DMS 273 (cell line): ENCODE results near the gene IDE.
A peak's percentile ranks its signal among the peaks of the same experiment; 100 is the strongest.
"Not testable (repeated sequence)": the region's sequence is repeated elsewhere in the genome, so short reads cannot be mapped to it uniquely, and the experiment has no call there.

ENCODE experiments used
- DNase-seq: peaks from one replicate; lab custom pipeline; 2025; ENCODE audit not compliant: unreplicated experiment; lab: John Stamatoyannopoulos, UW

Gene IDE

DNA sequence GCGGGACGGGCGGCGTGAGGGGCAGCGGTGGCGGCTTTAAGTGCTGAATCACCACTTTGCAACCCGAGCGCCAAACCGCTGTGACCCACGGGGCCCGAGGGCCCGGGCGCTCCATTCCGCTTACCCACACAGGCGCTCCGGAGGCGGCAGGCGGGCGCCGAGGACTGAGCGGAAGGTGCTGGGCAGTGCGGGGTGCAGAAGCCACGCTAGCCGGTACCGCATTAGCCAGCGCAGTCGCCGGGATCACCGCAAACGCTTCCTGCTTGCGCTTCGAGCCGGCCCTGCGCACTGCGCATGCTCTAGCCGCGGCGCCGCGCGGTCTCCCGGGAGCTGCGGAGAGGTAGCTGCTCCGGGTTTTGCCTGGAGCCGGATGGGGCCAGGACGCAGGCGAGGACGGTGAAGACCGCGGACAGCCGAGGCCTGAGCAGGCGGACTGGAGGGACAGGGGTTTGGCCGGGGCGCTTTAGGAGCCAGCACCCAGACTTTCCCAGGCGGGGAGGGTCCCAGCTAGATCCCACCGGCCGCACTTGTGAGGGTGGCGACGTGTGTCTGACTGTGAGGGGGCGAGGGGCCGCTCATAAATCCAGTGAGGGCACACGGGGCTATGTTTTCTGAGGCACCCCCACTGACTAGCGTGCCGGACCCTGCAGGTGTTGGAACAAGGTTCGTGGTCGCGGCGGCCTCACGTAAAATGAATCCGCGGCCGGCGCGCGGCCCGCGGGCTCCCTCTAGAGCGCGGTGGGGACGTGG lies at the start of gene IDE:
TSS of gene IDE (minus strand) at position 296 of the 750 bp plus-strand sequence. CDS start at position 222, 74 bp downstream.
- peak; percentile 90 for DNase-seq

DNA sequence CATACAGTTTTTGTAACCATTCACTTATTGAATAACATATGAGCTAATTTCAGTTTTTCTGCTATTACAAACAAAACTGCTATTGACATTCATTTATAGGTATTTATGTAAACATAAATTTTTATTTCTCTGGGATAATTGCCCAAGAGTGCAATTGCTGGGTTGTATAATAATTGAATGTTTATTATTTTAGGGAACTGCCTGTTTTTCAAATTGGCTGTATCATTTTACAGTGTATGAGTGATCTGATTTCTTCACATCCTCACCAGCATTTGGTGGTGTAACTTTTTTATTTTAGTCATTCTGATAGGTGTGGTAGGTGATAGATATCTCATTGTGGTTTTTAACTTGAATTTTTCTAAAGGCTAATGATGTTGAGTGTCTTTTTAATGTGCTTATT lies 45.5 kb upstream of the IDE start:
- no peak for DNase-seq

DNA sequence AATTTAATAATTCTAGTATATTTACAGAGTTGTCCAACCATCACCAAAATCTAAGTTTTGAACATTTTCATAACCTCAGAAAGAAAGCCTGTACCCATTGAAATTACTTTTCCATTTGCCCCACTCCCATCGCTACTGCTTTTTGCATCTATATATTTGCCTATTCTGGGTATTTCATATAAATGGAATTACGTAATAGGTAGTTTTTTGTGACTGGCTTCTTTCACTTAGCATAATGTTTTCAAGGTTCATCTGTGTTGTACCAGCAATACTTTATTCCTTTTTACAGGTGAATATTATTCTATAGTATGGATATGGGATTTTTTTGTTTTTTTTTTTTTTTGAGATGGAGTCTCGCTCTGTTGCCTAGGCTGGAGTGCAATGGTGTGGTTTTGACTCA lies 41.6 kb upstream of the IDE start:
- no peak for DNase-seq

DNA sequence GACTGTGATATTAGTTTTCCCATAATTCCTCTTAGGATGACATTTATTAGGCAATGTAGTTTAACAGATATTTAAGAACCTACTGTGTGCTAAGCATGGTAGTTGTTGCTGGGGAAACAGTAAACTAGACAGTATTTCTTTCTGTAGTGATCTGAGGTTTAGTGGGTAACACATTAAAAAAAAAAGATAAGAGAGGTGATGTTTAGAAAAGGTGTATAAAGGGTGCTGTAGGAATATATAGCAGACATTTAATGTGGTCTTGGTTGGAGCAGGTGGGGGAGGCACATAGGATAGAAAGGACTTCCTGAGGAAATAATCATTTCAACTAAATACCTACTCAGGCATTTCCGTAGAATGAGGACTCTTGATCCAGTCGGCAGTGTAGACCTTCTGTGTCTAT lies 30.9 kb upstream of the IDE start:
- DNase-seq, result no peak

DNA sequence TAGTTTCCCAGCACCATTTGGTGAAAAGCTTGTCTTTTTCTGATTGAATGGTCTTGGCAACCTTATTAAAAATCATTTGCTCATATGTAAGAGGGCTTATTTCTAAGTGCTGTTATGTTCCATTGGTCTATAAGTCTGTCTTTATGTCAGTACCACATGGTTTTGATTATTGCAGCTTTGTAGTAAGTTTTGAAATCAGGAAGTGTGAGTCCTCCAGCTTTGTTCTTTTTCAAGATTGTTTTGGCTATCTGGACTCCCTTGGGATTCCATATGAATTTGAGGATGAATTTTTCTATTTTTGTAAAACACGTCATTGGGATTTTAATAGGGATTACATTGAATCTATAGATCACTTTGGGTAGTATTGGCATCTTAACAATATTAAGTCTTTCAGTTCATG lies 24.4 kb upstream of the IDE start:
- no peak for DNase-seq

DNA sequence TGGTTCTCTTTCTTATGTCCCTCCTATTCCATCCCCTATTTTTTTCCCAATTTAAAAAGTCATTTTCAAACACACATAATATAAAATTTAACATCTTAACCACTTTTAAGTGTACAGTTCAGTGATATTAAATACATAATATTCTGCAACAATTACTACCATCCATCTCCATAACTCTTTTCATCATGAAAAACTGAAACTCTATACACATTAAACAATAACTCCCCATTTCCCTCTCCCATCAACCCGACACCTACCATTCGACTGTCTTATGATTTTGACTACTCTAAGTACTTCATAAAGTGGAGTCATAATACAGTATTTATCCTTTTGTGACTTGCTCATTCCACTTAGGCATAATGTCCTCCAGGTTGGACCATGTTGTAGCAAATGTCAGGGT lies 21.6 kb upstream of the IDE start:
- DNase-seq, result no peak

DNA sequence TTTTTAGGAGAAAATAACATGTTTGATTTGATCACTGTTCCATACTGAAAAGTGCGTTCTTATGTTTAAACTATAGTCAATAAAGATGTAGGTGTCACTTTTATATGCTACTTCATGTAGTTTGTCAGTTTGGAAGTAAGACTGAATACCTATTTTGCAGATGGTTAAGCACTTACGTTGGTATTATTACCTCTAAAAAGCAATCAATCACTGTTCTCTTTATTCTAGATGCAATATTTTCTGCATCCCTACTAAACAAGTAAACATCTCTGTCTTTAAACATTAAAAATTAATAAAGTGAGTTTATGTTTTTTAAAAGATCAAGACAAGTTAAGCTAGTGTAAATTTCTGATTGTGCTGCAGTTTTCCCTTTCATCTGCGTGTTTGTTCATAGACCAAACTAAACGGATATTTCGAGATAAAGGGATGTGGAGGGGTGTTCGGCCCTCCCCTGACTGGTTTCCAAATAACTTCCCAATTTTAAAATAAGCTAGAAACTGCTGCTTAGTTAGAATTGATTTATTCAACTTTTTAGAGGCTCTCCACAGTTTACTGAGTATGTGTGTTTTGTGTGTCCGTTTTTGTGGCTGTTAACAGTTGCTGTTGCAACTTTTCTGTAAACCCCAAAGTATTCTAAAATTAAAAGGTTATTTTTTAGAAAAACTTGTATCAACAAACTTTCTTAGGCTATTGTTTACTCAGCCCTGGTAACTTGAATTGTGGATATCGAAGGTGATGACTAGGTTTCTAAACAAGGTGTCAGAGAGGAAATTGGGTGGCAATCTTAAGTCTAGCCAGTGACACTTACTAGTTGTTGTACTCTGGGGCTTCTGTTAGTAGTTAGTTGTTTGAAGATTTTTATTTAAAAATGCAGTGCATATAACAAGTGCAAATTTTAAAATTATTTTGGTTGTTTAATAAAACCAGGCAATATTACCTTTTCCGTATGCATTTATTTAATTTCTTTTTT lies 20.0 kb upstream of the IDE start:
- DNase-seq, result peak; percentile 13

DNA sequence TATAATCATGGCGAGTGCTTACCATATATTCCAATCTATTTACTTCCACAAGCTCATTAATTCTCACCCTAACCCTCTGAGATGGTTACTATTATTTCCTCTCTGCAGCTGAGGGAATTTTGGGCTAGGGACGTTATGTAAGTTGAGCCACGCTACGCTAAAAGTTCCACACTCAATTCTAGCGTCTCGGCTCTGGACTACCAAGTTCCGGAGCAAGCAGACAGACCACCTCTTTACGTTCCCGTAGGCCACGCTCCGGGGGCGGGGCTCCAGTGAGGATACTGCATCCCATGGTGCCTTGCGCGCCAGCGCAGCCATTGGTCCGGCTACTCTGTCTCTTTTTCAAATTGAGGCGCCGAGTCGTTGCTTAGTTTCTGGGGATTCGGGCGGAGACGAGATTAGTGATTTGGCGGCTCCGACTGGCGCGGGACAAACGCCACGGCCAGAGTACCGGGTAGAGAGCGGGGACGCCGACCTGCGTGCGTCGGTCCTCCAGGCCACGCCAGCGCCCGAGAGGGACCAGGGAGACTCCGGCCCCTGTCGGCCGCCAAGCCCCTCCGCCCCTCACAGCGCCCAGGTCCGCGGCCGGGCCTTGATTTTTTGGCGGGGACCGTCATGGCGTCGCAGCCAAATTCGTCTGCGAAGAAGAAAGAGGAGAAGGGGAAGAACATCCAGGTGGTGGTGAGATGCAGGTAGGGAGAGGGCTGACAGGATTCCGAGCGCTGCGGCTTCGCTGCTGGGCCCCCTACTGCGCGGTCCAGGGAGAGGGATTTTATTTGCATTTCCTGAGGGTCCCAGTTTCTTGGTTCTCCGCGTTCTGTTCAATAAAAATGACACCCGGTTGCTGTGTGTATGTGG lies 19.1 kb upstream of the IDE start, which contains the start of gene KIF11:
TSS of gene KIF11 (plus strand) at position 370 of the 858 bp plus-strand sequence. CDS start at position 616, 246 bp downstream.
- DNase-seq, result peak; percentile 98

DNA sequence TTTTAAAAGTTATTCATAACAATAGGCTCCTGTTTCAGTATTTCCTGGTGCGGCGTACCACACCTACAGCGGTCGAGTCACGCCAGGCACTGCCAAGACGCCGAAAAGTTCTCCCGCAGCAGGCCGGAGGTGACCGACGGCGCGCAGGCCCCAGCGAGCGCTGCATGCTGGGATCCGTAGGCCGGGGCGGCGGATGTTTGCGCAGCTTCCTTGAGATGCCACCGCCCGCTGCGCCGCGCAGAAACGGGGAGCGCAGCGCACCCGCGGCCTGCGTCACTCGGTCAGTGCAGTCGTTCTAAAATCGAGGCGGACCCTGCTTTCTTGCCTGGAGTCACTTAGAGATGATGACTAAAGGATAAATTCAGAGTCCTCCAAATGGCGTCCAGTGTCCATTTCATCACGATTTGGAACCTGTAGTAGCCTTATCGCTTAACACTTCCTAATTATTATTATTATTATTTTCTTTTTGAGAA lies 17.7 kb upstream of the IDE start:
- peak; percentile 91 for DNase-seq

DNA sequence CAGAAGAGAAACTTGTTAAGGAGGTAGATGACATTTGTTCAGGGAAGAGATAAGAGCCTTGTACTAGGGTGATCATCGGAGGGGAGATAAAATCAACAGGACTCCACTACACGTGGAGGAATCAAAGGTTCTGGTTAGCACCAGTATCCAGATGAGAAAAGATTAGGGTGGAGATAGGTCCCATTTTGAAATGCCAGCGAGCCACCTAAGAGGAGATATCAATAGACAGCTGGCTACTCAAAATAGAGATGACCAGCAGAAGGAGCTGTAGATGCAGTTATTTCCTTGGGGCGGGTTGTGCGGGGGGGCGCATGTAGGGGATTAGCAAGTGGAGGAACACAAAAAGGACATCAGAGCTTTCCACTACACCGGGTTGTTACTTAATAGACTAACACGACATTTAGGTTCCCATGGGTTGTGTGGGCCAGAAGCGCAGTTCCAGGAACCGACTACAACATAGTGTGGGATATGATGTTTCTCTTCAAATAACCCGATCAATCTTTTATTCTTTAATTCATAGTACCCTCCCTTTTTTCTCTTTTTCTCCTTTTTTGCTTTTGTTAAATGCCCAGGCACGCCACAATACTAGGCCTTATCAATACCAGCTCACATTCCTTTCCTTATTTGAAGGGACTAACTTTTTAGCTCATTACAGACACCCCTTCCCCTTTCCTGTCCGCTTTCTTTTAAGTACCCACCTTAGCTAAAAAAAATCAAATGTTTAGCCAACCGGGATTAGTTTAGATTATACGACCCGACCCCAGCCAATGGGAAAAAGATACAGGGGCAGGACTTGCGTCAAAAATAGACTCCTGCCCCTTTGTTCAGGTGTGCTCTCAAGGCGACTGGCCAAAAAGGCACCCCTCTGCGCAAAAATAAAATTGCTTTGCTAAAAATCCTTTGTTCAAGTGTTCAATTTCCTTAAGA lies 17.0 kb upstream of the IDE start:
- peak; percentile 58 for DNase-seq

DNA sequence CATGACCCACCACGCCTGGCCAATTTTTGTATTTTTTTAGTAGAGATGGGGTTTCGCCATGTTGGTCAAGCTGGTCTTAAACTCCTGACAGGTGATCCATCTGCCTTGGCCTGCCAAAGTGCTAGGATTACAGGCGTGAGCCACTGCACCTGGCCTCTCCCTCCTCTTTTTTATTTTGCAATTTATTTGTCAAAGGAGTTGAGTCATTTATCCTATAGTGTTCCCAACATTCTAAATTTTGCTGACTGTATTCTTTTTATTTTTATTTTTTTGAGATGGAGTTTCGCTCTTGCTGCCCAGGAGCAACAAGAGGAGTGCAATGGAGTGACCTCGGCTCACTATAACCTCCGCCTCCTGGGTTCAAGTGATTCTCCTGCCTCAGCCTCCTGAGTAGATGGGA lies 8.5 kb upstream of the IDE start:
- not testable (repeated sequence) for DNase-seq

DNA sequence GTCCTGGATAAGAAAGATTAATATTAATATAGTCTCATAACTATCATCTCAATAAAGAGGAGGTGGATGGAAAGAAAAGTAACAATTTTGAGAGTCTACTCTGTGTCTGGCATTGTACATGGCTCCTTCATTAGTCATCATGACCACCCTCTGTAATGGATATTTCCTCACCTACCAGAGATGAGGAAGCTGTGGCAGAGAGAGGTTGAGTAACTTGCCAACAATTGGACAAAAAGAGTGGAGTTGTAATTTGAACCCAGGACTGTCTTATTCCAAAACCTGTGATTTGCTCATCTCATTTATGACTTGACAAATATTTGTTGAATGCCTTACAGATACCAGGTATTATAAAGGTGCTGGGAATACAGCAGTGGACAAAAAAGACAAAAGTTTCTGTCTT lies 2.1 kb upstream of the IDE start:
- DNase-seq, result no peak

DNA sequence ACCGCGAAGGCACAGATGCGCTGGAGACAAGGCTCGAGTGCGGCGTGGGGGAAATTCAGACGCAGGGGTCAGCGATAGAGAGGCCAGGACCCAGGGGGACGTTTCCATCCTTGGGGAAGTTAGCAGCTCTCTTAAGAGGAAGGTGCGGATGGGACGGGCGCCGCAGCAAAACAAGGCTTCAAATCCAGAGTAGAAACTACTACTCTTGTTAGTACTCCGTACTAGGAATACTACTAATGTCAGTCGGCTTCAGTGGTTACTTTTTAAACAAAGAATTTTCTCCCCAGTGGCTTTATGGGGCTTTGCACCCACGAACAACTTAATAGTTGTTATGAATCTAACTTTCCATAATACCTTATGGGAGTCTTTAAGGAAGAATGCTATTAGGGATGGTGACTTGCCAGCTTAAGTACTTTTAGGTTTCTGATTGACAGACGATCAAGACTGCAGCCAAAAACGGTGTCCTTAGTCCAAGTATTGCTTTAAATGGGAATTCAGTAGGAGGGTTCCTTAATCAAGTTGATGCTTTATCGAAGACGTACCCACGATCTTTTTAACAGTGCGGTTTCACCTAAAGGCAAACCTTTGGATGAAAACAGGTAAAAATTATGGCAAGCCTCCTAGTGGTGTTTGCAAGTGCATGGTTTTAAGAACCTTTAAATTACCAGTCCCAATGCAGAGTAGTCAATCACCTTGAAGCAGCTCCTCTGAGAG lies 812 bp upstream of the IDE start:
- peak; percentile 45 for DNase-seq

DNA sequence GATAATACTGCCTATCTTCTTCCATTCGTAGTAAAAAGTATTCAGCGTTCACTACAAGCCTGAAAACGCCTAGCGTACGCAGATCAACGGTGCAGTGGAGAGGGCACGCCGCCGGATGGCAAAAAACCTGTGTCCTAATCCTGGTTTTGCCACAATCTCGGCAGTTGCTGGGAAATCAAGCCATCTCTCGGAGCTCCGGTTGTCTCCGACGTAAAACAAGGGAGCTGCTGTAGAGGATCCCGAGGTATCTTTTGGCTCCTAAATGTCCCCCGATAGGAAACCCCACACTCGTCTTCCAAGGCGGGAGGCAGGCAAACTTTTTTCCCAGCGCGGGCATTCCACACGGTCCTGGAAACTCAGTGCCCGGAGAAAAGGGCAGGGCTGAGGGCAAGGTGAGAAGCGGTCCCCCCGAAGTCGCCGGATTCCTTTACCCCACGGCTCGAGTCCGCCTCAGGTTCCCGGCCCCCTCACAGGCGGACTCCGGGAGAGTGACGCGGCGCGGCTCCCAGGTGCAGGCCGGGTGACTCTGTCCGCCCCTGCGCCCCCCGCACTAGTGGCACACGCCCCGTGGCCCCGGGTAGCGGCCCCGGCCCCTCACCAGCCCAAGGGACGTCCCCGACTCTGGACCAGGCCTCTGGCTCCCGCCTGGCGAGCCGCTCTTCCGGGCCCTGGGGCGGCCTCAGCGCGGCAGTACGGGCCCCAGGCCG lies 649 bp downstream of the IDE start:
- peak; percentile 65 for DNase-seq

DNA sequence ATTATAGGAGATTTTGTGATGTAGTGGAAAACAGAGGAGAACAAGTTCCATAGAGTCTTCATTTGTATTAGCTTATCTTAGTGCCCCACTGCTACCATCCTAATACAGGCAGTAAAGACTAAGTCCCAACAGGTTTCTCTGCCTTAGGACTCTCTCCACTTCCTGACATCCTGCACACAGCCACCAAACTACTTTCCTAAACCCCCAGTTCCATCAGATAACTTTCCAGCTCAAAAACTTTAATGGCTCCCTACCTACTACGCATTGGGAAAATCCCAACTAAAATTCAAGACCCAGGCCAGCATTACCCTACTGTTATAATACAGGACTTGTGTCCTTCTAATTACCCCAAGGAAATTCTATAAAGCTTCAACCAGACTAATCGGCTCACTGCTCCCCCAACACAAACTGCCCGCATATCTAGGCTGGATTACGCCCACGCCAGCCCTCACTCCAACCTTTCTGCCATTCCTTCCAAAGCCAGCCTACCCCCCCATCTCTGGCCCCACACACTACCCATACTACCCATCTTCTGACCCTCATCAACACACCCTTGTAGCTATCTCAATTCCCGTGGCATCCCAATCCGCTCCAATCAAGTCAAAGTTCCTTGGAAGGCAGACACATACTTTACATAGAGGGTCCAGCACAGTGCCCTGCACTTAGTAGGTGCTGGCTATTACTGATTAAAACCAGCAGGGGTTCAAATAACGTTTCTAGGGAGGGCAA lies 1.4 kb downstream of the IDE start:
- peak; percentile 39 for DNase-seq

DNA sequence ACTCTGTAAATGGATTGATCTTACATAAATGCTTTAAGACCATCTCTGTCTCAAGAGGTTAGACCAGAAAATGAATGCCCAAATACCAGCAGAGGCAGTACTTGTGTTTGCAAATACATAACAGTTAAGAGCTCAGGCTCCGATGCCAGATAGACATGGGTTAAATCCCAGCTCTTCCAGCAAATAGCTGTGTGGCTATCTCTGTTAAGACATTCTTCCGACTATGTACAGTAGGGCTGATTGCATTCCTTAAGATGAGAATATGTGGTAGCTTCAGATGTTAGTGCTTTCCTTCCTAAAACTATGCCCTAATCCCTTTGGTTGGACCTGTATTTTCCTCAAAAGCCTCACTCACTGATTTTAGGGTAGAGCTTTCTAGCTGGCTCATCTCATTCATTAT lies 2.2 kb downstream of the IDE start:
- no peak for DNase-seq

DNA sequence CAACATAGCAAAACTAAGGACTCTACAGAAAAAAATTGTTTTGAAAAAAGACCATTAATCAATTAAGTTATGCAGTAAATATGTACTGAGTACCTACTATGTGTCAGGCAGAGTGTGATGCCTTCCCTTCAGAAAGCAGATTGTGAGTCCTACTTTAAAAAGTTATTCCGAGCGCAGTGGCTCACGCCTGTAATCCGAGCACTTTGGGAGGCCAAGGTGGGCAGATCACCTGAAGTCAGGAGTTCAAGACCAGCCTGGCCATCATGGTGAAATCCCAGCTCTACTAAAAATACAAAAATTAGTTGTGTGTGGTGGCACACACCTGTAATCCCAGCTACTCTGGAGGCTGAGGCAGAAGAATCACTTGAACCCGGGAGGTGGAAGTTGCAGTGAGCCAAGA lies 4.2 kb downstream of the IDE start:
- not testable (repeated sequence) for DNase-seq

DNA sequence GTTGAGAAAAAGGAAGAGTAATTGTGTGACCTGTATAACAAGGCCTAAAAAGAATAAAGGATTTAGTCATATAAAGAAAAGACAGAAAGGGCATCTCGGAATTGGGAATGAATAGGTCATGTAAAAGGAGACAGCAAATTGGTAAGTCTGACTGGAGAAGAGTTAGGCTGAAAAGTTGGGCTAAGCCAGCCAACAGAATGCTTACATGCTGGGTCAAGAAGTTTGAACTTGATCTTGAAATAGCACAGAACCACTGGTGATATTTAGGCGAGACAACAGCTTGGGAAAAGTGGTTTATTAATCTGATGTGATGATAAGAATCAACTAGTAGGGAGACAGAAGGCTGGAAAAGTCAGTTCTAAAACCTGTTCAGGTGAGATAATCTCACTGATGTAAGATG lies 4.8 kb downstream of the IDE start:
- DNase-seq, result peak; percentile 2
